HL-60 (cell line): ENCODE measurements around the gene NRP2.

Experiments used
- DNase-seq, 2 experiments: peaks; one replicate each; pipeline ENCODE4 v3.0.0-alpha.2; 2010 to 2020; ENCODE audit warnings: low read depth in 1 of 2, low spot score in 1 of 2
- H3K27ac ChIP-seq: fragments of 250-450 bp; sonication (Bioruptor Pico); replicated peaks from 2 replicates; pipeline ENCODE4 v1.5.1; 2020; ENCODE audit warnings: mild to moderate bottlenecking, moderate library complexity
- H3K27me3 ChIP-seq: fragments of 250-450 bp; sonication (Bioruptor Pico); 2 replicates; pipeline ENCODE4 v1.5.1; 2021; ENCODE audit warnings: mild to moderate bottlenecking, moderate library complexity; ENCODE audit not compliant: insufficient read depth, poor library complexity, severe bottlenecking
- H3K4me3 ChIP-seq: replicated peaks from 2 replicates; pipeline ENCODE4 v1.5.1; 2011; ENCODE audit warnings: mild to moderate bottlenecking, control low read depth, low read length; ENCODE audit not compliant: insufficient read depth
- CTCF ChIP-seq: IDR thresholded peaks from one replicate; pipeline ENCODE4 v1.5.1; 2011; ENCODE audit warnings: low read length, control low read depth, inconsistent platforms; ENCODE audit not compliant: insufficient read depth
- GABPA ChIP-seq: IDR thresholded peaks from 2 replicates; pipeline ENCODE4 v1.6.1; 2012; ENCODE audit warnings: low read depth
- POLR2AphosphoS5 ChIP-seq: IDR thresholded peaks from 2 replicates; pipeline ENCODE4 v1.6.1; 2012; ENCODE audit warnings: low read depth
- REST ChIP-seq: IDR thresholded peaks from 2 replicates; pipeline ENCODE4 v1.6.1; 2012; ENCODE audit warnings: low read depth; ENCODE audit not compliant: insufficient replicate concordance
- SPI1 ChIP-seq: IDR thresholded peaks from 2 replicates; pipeline ENCODE4 v1.6.1; 2012; ENCODE audit warnings: low read depth, mild to moderate bottlenecking, borderline replicate concordance

Gene NRP2

GRCh38 chr2:205695460-205695991 is 13.2 kb downstream of the NRP2 start:
- H3K27ac ChIP-seq: no peak overlapping the region
- TF ChIP-seq REST (no peak), POLR2AphosphoS5 (no peak), CTCF (no peak), GABPA (no peak), SPI1 (no peak)
- H3K4me3 ChIP-seq: no peak overlapping the region
- H3K27me3 ChIP-seq: peaks cover 3% of the 10 kb centered on the region
- no peak for DNase-seq

- TF ChIP-seq CTCF: no peak
- no peak for TF ChIP-seq SPI1
- no peak for TF ChIP-seq POLR2AphosphoS5
- TF ChIP-seq GABPA: no peak
- TF ChIP-seq REST: no peak
- no peak for DNase-seq
- Histone ChIP-seq H3K27me3 (peaks cover 3% of the 10 kb centered on the region), H3K4me3 (no peak overlapping the region), H3K27ac (no peak overlapping the region)
These were observed 14.1 kb downstream of the NRP2 start for GRCh38 chr2:205696331-205696926.

GRCh38 chr2:205696927-205697441 is 14.7 kb downstream of the NRP2 start:
- H3K27me3 ChIP-seq: peaks cover 3% of the 10 kb centered on the region
- DNase-seq: no peak
- H3K27ac ChIP-seq: no peak overlapping the region
- TF ChIP-seq REST (no peak), SPI1 (no peak), CTCF (no peak), GABPA (no peak), POLR2AphosphoS5 (no peak)
- H3K4me3 ChIP-seq: no peak overlapping the region
